ENCODE data around the gene CCDC148. TPM values are rescaled to one million over a fixed set of nuclear protein-coding genes. Genes with fewer than 3 reads are reported as not detected.
A peak's percentile ranks its signal among the peaks of the same experiment; 100 is the strongest.

CCDC148 gene
- total and polyA plus RNA-seq, 10 of the 15 experiments (the other 5 are each of a cell fraction or from before 2014, with no cell fraction given), result 0.07 to 0.30 (median 0.18) TPM; not detected in 7

DNA sequence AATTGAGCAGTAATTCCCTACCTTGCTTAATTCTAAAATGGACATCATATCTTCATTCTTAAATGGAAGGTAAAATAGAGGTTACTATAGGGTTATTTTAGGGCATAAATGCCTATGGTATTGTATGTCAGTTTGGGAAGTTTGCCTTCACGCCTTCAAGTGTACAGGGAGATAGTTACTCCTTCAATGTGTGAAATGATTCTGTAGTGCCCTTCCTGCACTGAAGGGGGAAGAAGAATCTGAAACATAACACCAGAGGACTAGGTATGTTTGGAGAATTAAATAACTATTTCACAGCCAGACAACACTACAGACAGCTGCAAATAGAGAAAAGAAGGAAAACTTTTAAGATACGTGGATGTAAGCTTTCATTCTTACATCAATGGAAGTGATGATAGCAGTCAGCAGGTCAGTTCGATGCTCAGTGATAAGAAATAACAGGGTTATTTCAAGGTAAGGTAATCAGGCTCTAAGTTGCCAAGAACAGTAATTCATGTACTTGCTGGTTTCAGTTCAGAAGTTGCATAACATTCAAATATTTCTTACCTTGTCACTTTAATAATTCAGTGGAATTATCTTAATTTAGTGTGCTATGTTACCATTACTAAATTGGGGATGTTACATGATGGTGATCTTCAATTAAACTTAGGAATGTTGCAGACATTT is 4.2 kb upstream of the CCDC148 start:
- peak; percentile 70 for FAIRE-seq
- in situ Hi-C loops (cut with MboI), result no loop called here
- SMC1A ChIA-PET (ENCODE audit: uncharacterized antibody, unreplicated experiment), result no interaction called here

More for the DNA sequence above, 4.2 kb upstream of the CCDC148 start:
- DNase-seq (ENCODE audit: low read depth, low spot score) (no peak), ATAC-seq (no peak)
- peak overlapping the region; percentile 33; the same call in 1 of the 2 replicates for H3K4me3 ChIP-seq
- no peaks in the 10 kb centered on the region for H3K9me3 ChIP-seq (replicated peaks; ENCODE audit: control insufficient read depth, insufficient read depth, low read length)
- peak overlapping the region; percentile 20 for H2AFZ ChIP-seq (ENCODE audit: control insufficient read depth, low read depth, low read length)
- H3K36me3 ChIP-seq (ENCODE audit: control insufficient read depth in 2 of 2, insufficient read depth in 2 of 2, low read length in 1 of 2), result no peaks in the 10 kb centered on the region
- no peak for TF ChIP-seq BCL11A (IDR thresholded peaks at IDR 0.05; ENCODE audit: low read depth, low read length)
- no peak for TF ChIP-seq CREM (IDR thresholded peaks at IDR 0.05; ENCODE audit: low read depth)
- TF ChIP-seq SMAD1 (IDR thresholded peaks at IDR 0.05; ENCODE audit: low read depth, partially characterized antibody), result no peak
- TF ChIP-seq NRF1 (conservative IDR thresholded peaks at IDR 0.05; ENCODE audit: low read depth, low read length), result no peak
- 0 out of 2 replicates have a peak, but pooled peaks have one; percentile 37 for TF ChIP-seq MEF2A (IDR thresholded peaks at IDR 0.05; ENCODE audit: insufficient read depth, low read depth, low read length)
- TF ChIP-seq, protein P1, sequence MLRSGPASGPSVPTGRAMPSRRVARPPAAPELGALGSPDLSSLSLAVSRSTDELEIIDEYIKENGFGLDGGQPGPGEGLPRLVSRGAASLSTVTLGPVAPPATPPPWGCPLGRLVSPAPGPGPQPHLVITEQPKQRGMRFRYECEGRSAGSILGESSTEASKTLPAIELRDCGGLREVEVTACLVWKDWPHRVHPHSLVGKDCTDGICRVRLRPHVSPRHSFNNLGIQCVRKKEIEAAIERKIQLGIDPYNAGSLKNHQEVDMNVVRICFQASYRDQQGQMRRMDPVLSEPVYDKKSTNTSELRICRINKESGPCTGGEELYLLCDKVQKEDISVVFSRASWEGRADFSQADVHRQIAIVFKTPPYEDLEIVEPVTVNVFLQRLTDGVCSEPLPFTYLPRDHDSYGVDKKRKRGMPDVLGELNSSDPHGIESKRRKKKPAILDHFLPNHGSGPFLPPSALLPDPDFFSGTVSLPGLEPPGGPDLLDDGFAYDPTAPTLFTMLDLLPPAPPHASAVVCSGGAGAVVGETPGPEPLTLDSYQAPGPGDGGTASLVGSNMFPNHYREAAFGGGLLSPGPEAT (IDR thresholded peaks at IDR 0.05; ENCODE audit: low read depth), result no peak
- TF ChIP-seq, protein P2, sequence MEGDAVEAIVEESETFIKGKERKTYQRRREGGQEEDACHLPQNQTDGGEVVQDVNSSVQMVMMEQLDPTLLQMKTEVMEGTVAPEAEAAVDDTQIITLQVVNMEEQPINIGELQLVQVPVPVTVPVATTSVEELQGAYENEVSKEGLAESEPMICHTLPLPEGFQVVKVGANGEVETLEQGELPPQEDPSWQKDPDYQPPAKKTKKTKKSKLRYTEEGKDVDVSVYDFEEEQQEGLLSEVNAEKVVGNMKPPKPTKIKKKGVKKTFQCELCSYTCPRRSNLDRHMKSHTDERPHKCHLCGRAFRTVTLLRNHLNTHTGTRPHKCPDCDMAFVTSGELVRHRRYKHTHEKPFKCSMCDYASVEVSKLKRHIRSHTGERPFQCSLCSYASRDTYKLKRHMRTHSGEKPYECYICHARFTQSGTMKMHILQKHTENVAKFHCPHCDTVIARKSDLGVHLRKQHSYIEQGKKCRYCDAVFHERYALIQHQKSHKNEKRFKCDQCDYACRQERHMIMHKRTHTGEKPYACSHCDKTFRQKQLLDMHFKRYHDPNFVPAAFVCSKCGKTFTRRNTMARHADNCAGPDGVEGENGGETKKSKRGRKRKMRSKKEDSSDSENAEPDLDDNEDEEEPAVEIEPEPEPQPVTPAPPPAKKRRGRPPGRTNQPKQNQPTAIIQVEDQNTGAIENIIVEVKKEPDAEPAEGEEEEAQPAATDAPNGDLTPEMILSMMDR (IDR thresholded peaks at IDR 0.05 in 2 of 3, conservative IDR thresholded peaks at IDR 0.05 in 1 of 3; ENCODE audit: control insufficient read depth in 2 of 3, extremely low read depth in 1 of 3, insufficient read depth in 1 of 3, low read depth in 3 of 3, low read length in 3 of 3), result peak in 2 of 3 experiments; percentile 26 to 32; a peak in 3 of 6 replicates
- TF ChIP-seq, protein P3, sequence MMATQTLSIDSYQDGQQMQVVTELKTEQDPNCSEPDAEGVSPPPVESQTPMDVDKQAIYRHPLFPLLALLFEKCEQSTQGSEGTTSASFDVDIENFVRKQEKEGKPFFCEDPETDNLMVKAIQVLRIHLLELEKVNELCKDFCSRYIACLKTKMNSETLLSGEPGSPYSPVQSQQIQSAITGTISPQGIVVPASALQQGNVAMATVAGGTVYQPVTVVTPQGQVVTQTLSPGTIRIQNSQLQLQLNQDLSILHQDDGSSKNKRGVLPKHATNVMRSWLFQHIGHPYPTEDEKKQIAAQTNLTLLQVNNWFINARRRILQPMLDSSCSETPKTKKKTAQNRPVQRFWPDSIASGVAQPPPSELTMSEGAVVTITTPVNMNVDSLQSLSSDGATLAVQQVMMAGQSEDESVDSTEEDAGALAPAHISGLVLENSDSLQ (IDR thresholded peaks at IDR 0.05), result no peak
- TF ChIP-seq JUNB (IDR thresholded peaks at IDR 0.05), result peak; percentile 62
- TF ChIP-seq MEF2B (IDR thresholded peaks at IDR 0.05; ENCODE audit: partially characterized antibody, poor library complexity, severe bottlenecking), result no peak
- no peak for TF ChIP-seq TCF7 (IDR thresholded peaks at IDR 0.05; ENCODE audit: borderline replicate concordance)
- peak; percentile 43 for TF ChIP-seq RAD21 (IDR thresholded peaks at IDR 0.05; ENCODE audit: insufficient read depth, low read depth, low read length)
- TF ChIP-seq SREBF2 (IDR thresholded peaks at IDR 0.05; ENCODE audit: low read length), result no peak
- TF ChIP-seq IRF4 (IDR thresholded peaks at IDR 0.05; ENCODE audit: low read depth, low read length), result peak; percentile 56; the same call in 1 of the 2 replicates
- TF ChIP-seq EZH2 (IDR thresholded peaks at IDR 0.05; ENCODE audit: borderline replicate concordance, control insufficient read depth, low read depth, low read length), result no peak
- ChIA-PET CTCF (interaction anchor here (0.9 kb wide), 1 partner anchor 294 kb away, joined by 4 read pairs; no protein-coding TSS in a partner anchor), RAD21 (ENCODE audit: unreplicated experiment) (interaction anchor here (1.1 kb wide), 1 partner anchor 251 kb away, joined by 3 read pairs; no protein-coding TSS in a partner anchor), POLR2A (interaction anchor here (0.6 kb wide), 1 partner anchor 38 kb away, joined by 6 read pairs; no protein-coding TSS in a partner anchor)
- H3K27ac ChIP-seq (ENCODE audit: control insufficient read depth, insufficient read depth), result no peak overlapping the region
- 39% methylated on average over 3 of the region's 3 CpGs for WGBS (ENCODE audit: insufficient coverage, insufficient replicate concordance, low lambda C conversion rate, missing lambda C conversion rate)
- no peak overlapping the region for H3K9ac ChIP-seq (ENCODE audit: control insufficient read depth, insufficient read depth, low read length)
- H3K79me2 ChIP-seq (ENCODE audit: control insufficient read depth, insufficient read depth, low read length), result peaks cover 22% of the 10 kb centered on the region
- no peaks in the 10 kb centered on the region for H3K27me3 ChIP-seq (replicated peaks in 1 of 2; ENCODE audit: control insufficient read depth in 2 of 2, insufficient read depth in 2 of 2, low read length in 1 of 2)
- peaks cover 5% of the 10 kb centered on the region; the same call in 1 of the 2 replicates for H3K4me1 ChIP-seq (ENCODE audit: control insufficient read depth, insufficient read depth, low read length)
- H3K4me2 ChIP-seq (ENCODE audit: control insufficient read depth, insufficient read depth), result peak overlapping the region; percentile 53
- no TSS peak for BruUV-seq (replicated peaks)
- intact Hi-C loops (cut with micrococcal nuclease; ENCODE audit: unreplicated experiment), result loop anchor here (5.0 kb wide), 1 partner anchor 292 kb away; no protein-coding TSS in a partner anchor
- no peaks in the 10 kb centered on the region for H4K20me1 ChIP-seq (ENCODE audit: control insufficient read depth, insufficient read depth)
